HG02610 (cell line): ENCODE results near the gene FAM117B.
"Not testable (repeated sequence)": the region's sequence is repeated elsewhere in the genome, so short reads cannot be mapped to it uniquely, and the experiment has no call there.

Experiments used
- ATAC-seq: cut with Tn5 transposase; IDR thresholded peaks from one replicate; pipeline ENCODE4 v1.9.1; 2021; ENCODE audit warnings: mild to moderate bottlenecking, moderate library complexity; ENCODE audit not compliant: unreplicated experiment

The FAM117B gene

DNA sequence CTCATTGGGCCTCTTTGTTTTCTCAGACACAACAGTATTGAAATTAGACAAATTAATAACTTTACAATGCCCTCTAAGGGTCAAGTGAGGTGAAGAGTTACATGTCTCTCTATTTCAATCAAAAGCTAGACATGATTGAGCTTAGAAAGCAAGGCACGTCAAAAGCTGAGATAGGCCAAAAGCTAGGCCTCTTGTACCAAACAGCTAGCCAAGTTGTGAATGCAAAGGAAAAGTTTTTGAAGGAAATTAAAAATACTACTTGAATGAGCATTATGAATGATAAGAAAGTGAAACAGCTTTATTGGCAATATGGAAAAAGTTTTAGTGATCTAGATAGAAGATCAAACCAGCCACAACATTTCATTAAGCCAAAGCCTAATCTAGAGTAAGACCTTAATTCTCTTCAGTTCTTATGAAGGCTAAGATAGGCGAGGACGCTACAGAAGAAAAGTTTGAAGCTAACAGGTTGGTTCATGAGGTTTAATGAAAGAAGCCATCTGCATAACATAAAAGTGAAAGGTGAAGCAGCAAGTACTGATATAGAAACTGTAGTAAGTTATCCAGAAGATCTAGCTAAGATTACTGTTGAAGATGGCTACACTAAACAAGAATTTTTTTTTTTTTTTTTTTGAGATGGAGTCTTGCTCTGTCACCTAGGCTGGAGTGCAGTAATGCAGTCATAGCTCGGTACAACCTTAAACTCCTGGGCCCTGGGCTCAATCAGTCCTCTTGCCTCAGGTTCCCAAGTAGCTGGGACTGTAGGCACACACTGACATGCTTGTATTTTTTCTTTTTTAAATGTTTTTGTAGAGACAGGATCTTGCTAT lies 65.5 kb downstream of the FAM117B start:
- ATAC-seq, result no peak

- no peak for ATAC-seq
Measured at GRCh38 chr2:202703091-202703490, 68.3 kb downstream of the FAM117B start.

DNA sequence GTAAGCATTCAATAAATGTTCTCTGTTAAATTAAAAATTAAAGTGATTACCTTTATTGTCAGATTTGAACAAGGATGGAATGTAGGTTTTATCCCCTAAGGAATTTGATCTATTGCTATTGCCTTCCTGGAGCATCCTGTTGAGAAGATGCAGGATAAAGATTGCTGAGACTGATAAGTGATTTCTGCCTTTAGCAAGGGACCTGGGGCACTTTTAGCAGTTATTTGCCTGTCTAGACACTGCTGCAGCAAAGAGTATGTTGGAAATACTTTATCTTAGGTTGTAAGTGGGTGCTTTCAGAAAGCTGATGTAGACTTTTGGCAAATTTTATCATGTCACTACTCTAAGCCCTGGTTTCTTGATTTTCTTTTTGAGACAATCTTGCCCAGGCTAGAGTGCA lies 69.5 kb downstream of the FAM117B start:
- no peak for ATAC-seq

DNA sequence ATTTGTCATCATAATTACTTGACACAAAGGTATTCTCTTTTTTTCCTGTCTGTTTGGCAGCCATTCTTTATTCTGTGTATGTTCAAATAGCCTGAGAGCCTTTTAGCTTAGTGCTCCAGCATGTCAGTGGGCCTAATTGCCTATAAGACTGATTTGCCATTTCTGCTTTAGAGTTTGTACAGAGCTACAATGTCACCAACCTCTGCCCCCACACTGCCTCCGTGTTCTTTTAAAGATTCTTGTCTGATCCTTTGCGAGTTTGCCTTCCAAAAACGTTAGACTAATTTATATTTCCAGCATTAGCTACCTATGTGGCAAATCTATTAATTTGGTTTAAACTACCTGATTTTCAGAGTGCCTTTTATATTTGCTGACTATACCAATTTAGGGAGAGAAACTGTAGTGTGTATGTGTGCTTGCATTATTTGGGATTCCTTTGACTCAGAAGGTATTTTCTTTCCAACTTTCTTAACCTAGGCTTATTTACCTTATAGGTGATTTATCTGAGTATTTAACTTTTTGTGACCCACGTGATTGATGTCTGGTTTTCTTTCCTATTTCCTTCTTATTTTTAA lies 70.8 kb downstream of the FAM117B start:
- no peak for ATAC-seq

DNA sequence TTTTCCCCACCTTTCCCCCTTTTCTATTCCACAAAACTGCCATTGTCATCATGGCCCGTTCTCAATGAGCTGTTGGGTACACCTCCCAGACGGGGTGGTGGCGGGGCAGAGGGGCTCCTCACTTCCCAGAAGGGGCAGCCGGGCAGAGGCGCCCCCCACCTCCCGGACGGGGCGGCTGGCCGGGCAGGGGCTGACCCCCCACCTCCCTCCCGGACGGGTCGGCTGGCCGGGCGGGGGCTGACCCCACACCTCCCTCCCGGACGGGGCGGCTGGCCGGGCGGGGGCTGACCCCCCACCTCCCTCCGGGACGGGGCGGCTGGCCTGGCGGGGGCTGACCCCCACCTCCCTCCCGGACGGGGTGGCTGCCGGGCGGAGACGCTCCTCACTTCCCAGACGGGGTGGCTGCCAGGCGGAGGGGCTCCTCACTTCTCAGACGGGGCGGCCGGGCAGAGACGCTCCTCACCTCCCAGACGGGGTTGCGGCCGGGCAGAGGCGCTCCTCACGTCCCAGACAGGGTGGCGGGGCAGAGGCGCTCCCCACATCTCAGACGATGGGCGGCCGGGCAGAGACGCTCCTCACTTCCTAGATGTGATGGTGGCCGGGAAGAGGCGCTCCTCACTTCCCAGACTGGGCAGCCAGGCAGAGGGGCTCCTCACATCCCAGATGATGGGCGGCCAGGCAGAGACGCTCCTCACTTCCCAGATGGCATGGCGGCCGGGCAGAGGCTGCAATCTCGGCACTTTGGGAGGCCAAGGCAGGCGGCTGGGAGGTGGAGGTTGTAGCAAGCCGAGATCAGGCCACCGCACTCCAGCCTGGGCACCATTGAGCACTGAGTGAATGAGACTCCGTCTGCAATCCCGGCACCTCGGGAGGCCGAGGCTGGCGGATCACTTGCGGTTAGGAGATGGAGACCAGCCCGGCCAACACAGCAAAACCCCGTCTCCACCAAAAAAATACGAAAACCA lies 80.5 kb downstream of the FAM117B start:
- not testable (repeated sequence) for ATAC-seq

DNA sequence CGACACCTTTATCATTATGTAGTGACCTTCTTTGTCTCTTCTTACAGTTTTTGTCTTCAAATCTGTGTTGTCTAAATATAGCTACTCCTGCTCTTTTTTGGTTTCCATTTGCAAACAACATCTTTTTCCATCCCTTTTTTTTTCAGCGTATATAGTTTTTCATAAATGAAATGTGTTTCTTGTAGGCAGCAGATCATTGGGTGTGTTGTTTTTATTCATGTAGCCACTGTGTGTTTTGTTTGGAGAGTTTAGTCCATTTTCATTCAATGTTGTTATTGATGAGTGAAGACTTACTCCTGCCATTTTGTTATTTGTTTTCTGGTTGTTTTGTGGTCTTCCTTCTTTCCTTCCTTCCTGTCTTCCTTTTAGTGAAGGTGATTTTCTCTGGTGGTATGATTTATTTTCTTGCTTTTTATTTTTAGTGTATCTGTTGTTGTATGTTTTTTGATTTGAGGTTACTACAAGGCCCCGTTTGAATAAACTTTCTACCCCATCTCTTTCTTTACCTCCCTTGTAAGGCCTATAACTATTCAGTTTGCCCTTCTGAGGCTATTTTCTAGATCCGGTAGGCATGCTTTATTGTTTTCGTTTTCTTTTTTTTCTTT lies 81.4 kb downstream of the FAM117B start:
- no peak for ATAC-seq

DNA sequence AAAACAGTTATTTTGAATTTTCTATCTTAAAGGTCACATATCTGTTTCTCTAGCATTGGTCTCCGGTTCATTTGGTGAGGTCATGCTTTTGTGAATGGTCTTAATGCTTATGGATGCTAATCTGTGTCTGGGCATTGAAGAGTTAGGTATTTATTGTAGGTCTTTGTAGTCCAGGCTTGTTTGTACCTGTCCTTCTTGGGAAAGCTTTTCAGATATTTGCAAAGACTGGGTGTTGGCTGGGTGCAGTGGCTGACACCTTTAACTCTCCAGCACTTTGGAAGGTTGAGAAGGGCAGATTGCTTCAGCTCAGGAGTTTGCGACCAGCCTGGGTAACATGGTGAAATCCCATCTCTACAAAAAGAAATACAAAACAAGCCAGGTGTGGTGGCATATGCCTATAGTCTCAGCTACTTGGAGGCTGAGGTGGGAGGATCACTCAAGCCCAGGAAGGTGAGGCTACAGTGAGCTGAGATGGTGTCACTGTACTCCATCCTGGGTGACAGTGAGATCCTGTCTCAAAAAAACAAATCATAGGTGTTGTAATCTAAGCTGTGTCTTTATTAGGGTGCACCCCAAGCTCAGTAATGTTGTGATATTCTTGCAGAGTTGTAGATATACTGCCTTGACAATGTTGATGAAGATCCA lies 82.3 kb downstream of the FAM117B start:
- ATAC-seq, result no peak

DNA sequence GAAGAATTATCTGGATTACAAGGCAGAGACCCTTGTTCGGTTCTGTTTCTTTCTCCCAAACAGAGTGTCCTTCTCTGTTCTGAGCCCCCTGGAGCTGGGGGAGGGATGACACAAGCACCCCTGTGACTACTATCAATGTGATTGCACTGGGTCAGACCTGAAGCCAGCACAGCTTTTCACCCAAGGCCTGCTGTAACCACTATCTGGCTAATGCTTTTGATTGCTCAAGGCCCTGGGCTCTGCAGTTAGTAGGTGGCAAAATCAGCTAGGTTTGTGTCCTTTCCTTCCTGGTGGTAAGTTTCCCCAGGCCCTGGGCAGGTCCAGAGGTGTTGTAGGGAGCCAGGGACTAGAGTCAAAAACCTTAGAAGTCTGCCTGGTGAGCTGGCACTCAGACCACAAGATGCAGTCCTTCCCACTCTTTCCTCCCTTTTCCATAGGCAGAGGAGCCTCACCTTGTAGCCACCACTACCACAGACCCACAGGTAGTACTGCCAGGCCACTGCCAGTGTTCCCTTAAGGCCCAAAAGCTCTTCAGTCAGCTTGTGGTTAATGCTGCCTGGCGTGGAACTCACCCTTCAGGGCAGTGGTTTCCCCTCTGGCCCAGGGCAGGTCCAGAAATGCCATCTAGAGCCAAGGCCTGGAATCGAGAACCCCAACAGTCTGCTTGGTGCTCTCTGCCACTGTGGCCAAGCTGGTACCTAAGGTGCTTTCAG lies 83.0 kb downstream of the FAM117B start:
- ATAC-seq, result no peak

- ATAC-seq, result no peak
Measured at GRCh38 chr2:202718614-202719013, 83.8 kb downstream of the FAM117B start.

GRCh38 chr2:202720226-202720625 lies 85.5 kb downstream of the FAM117B start:
- ATAC-seq, result no peak

- no peak for ATAC-seq
Measured at GRCh38 chr2:202721621-202722020, 86.9 kb downstream of the FAM117B start.

DNA sequence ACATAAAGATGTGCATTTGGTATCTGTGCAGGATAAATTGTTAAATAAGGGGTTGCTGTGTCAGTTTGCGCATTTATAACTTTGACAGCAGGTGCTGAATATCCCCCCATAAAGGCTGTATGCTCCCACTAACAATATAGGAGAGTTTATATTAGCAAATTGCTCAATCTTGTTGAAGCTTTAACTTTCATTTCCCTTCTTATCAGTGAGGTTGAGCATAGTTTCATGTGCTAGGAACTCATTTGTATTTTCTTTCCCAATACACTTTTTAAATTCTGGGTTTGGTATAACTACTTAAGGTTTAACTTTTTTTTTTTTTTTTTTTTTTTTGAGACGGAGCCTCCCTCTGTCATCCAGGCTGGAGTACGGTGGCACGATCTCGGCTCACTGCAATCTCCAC lies 89.0 kb downstream of the FAM117B start:
- no peak for ATAC-seq

GRCh38 chr2:202726070-202726469 lies 91.3 kb downstream of the FAM117B start:
- ATAC-seq, result no peak

GRCh38 chr2:202736826-202737225 lies 102.1 kb downstream of the FAM117B start:
- no peak for ATAC-seq

- ATAC-seq, result no peak
Measured at GRCh38 chr2:202743613-202744012, 108.8 kb downstream of the FAM117B start.

DNA sequence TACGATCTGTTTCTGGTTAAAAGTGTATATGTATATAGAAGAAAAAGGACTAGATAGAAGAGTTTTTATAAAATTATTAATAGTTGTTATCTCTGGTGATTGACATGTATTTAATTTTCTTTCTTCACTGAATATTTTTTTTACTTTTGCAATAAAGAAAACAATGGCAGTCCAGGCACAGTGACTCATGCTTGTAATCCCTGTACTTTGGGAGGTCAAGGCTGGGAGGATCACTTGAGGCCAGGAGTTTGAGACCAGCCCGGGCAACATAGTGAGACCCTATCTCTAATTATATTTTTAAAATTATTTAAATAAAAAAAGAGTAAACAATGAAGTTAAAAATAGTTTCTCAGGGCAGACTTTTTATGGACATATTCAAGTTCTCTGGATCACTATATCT lies 114.7 kb downstream of the FAM117B start:
- ATAC-seq, result no peak

DNA sequence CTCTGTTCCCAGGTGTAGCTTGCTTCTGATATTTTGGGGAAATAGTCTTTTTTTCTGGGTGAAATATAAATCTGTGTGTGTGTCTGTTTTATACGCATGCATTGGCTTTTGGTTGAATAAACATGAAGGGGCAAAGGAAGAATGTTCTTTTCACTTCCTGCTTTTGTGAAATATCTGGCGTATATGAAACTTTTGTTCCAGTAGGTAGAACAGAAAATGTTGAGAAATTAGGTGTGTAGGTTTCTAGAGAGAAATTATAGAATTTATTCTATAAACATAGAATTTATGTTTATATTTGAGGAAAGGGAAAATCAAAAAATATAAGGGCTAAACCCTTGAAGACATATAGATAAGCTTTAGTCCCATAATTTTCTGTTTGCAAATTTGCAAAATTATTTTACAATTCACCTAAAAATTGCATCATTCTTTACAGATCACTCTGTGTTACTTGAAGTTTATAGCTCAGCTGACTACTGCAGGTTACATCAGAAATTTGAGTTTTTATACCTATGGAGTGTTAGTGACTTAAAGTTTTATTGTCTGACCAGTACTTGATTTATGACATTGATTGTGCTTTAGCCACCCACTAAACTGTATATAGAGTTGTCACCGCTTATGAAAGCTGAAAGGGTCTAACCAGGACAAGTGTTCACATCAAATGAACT lies 116.1 kb downstream of the FAM117B start:
- ATAC-seq, result no peak

DNA sequence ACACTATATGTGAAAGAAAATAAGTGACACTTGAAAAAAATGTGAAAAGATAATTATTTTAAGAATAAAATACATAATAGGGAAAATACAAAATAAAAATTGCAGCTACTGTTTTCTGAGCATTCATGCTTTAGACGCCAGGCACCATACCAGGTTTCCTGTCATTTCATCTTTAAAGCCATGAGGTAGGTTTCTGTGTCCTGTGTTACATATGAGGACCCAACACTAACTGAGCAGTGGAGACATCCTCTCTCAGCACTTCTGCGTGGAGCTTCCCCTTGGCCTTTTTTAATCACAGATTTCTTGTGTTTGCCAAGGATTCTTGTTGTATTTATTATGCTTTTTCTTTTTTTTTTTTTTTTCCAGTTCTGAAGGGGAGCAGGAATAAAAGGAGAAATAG lies 117.3 kb downstream of the FAM117B start:
- ATAC-seq, result no peak

DNA sequence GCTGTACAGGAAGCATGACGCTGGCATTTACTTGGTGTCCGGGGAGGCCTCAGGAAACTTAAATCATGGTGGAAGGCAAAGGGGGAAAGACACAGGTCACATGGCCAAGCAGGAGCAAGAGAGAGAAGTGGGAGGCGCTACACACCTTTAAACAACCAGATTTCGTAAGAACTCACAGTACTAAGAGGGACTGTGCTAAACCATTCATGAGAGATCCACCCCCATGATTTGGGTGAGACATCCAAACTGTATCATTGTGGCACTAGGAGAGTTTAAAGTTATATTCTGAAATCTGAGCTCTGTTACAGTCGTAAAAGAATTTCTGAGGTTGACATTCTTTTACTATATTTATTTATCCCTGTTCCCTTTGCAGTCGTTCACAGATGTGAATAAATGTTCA lies 120.2 kb downstream of the FAM117B start:
- no peak for ATAC-seq
